ENCODE data around the gene TSHZ2.

DNA sequence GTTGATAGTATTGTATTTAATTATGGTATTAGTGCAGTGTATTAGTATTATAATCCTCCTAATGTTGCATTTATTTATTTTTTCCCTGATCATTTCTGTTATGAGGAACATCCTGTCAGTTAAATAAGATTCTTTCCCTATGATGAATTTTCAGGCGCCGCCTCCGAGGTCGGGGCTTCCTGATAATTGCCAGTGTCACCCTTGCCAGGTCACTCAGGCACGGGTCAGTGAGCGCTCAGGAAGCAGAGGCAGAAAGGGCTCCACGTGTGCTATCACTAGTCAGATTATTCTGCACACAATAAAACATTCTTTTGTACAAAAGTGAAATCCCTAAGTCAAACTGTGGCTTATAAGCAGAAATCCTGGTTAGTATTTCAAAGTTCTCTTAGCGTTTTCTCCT, 64.8 kb downstream of the TSHZ2 start:
- TF ChIP-seq, protein P1, sequence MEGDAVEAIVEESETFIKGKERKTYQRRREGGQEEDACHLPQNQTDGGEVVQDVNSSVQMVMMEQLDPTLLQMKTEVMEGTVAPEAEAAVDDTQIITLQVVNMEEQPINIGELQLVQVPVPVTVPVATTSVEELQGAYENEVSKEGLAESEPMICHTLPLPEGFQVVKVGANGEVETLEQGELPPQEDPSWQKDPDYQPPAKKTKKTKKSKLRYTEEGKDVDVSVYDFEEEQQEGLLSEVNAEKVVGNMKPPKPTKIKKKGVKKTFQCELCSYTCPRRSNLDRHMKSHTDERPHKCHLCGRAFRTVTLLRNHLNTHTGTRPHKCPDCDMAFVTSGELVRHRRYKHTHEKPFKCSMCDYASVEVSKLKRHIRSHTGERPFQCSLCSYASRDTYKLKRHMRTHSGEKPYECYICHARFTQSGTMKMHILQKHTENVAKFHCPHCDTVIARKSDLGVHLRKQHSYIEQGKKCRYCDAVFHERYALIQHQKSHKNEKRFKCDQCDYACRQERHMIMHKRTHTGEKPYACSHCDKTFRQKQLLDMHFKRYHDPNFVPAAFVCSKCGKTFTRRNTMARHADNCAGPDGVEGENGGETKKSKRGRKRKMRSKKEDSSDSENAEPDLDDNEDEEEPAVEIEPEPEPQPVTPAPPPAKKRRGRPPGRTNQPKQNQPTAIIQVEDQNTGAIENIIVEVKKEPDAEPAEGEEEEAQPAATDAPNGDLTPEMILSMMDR (IDR thresholded peaks at IDR 0.05) = no peak
- no peak for TF ChIP-seq ZFX (IDR thresholded peaks at IDR 0.05; ENCODE audit: borderline replicate concordance)
